Kidney (tissue), 14 donors: ENCODE measurements around the gene ERH. TPM values are rescaled to one million over a fixed set of nuclear protein-coding genes. Genes with fewer than 3 reads are reported as not detected.
"Not testable (repeated sequence)": the region's sequence is repeated elsewhere in the genome, so short reads cannot be mapped to it uniquely, and the experiment has no call there.

Experiments
- DNase-seq, 5 donors: peaks; one replicate each; pipeline ENCODE4 v3.0.0-alpha.2; 2013 to 2020
- FAIRE-seq: peaks from 2 replicates; lab custom pipeline; 2012; peaks lifted over from hg19 to GRCh38; lab: Jason Lieb, UNC
- H3K27ac ChIP-seq, 2 donors: one replicate each; pipeline ENCODE4 v1.7.0; 2013; ENCODE audit warnings: low read depth in 2 of 2, low read length in 2 of 2, inconsistent platforms in 1 of 2
- H3K27me3 ChIP-seq: one replicate; pipeline ENCODE4 v1.7.1; 2013; ENCODE audit warnings: low read length, inconsistent platforms; ENCODE audit not compliant: control insufficient read depth, insufficient read depth
- H3K36me3 ChIP-seq, 3 donors: one replicate each; pipeline versions ENCODE4 v1.7.0 to v1.7.1; 2013; ENCODE audit warnings: low read length in 3 of 3, control low read depth in 1 of 3, inconsistent platforms in 1 of 3; ENCODE audit not compliant: insufficient read depth in 3 of 3, control insufficient read depth in 2 of 3
- H3K4me1 ChIP-seq, 3 donors: one replicate each; pipeline versions ENCODE4 v1.7.0 to v1.7.1; 2013; ENCODE audit warnings: low read length in 3 of 3, inconsistent platforms in 1 of 3, low read depth in 1 of 3; ENCODE audit not compliant: control insufficient read depth in 2 of 3, insufficient read depth in 2 of 3
- H3K4me3 ChIP-seq, 3 donors: one replicate each; pipeline versions ENCODE4 v1.7.0 to v1.8.1; 2013; ENCODE audit warnings: low read length in 3 of 3, control low read depth in 1 of 3, inconsistent platforms in 1 of 3
- H3K9ac ChIP-seq, 3 donors: one replicate each; pipeline versions ENCODE4 v1.7.0 to v1.7.1; 2013; ENCODE audit warnings: low read length in 3 of 3, control low read depth in 1 of 3, inconsistent platforms in 1 of 3
- H3K9me3 ChIP-seq, 3 donors: one replicate each; pipeline versions ENCODE4 v1.7.0 to v1.7.1; 2013; ENCODE audit warnings: low read length in 3 of 3, control low read depth in 1 of 3, inconsistent platforms in 1 of 3; ENCODE audit not compliant: control insufficient read depth in 2 of 3, insufficient read depth in 1 of 3
- CTCF ChIP-seq: IDR thresholded peaks from 3 replicates; pipeline ENCODE4 v1.5.1; 2012; ENCODE audit warnings: mild to moderate bottlenecking, moderate library complexity, borderline replicate concordance; ENCODE audit not compliant: insufficient read depth; ENCODE audit errors: extremely low read depth
- intact Hi-C: fragments of 100-400 bp; cut with DNase I; formaldehyde crosslinking; loops from one replicate; pipeline ENCODE4 v1.11.1; 2022
- polyA plus RNA-seq: library from polyadenylated mRNA; stranded (reverse); fragments of 350-450 nt; fragmentation: Illumina TruSeq; extraction: RNeasy Lipid Tissue Mini Kit (QIAGEN cat#74804); gene quantifications from one replicate; pipeline ENCODE4 v1.2.3, GENCODE V29; 2014; ENCODE audit warnings: low read depth, low replicate concordance; ENCODE audit not compliant: insufficient read depth
- total RNA-seq: library from RNA; stranded (reverse); fragmentation: NEBNext Ultra II Directional; extraction: Animal tissue kit (Norgen Biotek cat#: 25700); gene quantifications from one replicate; pipeline ENCODE4 v1.2.1, GENCODE V29; 2021
- donor health status: control.
- donor health status: control.
- donor health status: control.
- donor health status: control.
- donor health status: control.
- donor health status: DM: yes; HTN: yes; CAD: no.
- donor health status: Normal renal cell carcinoma (clear cell type).

ERH gene
- total and polyA plus RNA-seq, 2 donors from 2014 or later = 168 to 193 TPM

GRCh38 chr14:69398818-69399210, 715 bp upstream of the ERH start:
- Histone ChIP-seq H3K36me3 (peaks cover 4 to 19% (median 8%) of the 10 kb centered on the region in 3 donors), H3K27me3 (no peaks in the 10 kb centered on the region), H3K4me1 (peaks cover 4 to 16% (median 8%) of the 10 kb centered on the region in 3 donors), H3K9ac (peak overlapping the region; percentile 74 to 100 (median 77)), H3K9me3 (no peaks in the 10 kb centered on the region), H3K4me3 (peak overlapping the region; percentile 90 to 100 (median 92)), H3K27ac (peak overlapping the region; percentile 91 to 93)
- no peak for DNase-seq
- FAIRE-seq = no peak
- TF ChIP-seq CTCF = no peak
- intact Hi-C loops = no loop called here

GRCh38 chr14:69395929-69396328, 2.2 kb downstream of the ERH start:
- intact Hi-C loops = no loop called here
- H3K36me3 ChIP-seq = peaks cover 11 to 36% (median 24%) of the 10 kb centered on the region in 3 donors
- H3K27me3 ChIP-seq = no peaks in the 10 kb centered on the region
- peaks cover 3 to 16% (median 4%) of the 10 kb centered on the region in 3 donors for H3K4me1 ChIP-seq
- H3K9me3 ChIP-seq = no peaks in the 10 kb centered on the region
- no peak for TF ChIP-seq CTCF
- H3K27ac ChIP-seq = no peak overlapping the region
- FAIRE-seq (no peak), DNase-seq (no peak)
- H3K9ac ChIP-seq = no peak overlapping the region
- no peak overlapping the region for H3K4me3 ChIP-seq

- Histone ChIP-seq H3K4me3 (no peak overlapping the region), H3K36me3 (peaks cover 13 to 36% (median 26%) of the 10 kb centered on the region in 3 donors), H3K9me3 (no peaks in the 10 kb centered on the region), H3K27ac (no peak overlapping the region), H3K9ac (no peak overlapping the region), H3K4me1 (peaks cover 0 to 6% (median 4%) of the 10 kb centered on the region in 3 donors), H3K27me3 (no peaks in the 10 kb centered on the region)
- FAIRE-seq (no peak), DNase-seq (no peak)
- TF ChIP-seq CTCF = no peak
- intact Hi-C loops = no loop called here
These were observed 5.6 kb downstream of the ERH start for GRCh38 chr14:69392481-69392880.

- H3K4me3 ChIP-seq, H3K27me3 ChIP-seq, H3K27ac ChIP-seq, FAIRE-seq, H3K9ac ChIP-seq, H3K9me3 ChIP-seq, H3K4me1 ChIP-seq, DNase-seq, intact Hi-C loops: not testable (repeated sequence)
- H3K36me3 ChIP-seq = peaks cover 13 to 36% (median 29%) of the 10 kb centered on the region in 3 donors
These were observed 6.7 kb downstream of the ERH start for GRCh38 chr14:69391400-69391799.
